Frontal cortex (tissue), 4 donors: ENCODE measurements around the gene FUZ. TPM values are rescaled to one million over a fixed set of nuclear protein-coding genes. Genes with fewer than 3 reads are reported as not detected.

Experiments
- DNase-seq, 2 donors: peaks; one replicate each; pipeline ENCODE4 v3.0.0; 2012; ENCODE audit warnings: low spot score in 2 of 2
- FAIRE-seq: peaks from 2 replicates; lab custom pipeline; 2012; peaks lifted over from hg19 to GRCh38; lab: Jason Lieb, UNC
- total RNA-seq: library from RNA; depleted of rRNA; stranded (reverse); fragments of >200 nt; gene quantifications from one replicate; pipeline ENCODE4 v1.2.3, GENCODE V29; 2014
- donor health status: control.
- donor health status: control.
- donor health status: control.

Gene FUZ
- total RNA-seq, 1 donor from 2014 or later: 17.5 TPM

- DNase-seq (no peak), FAIRE-seq (no peak)
Observed at GRCh38 chr19:49788857-49789256, 24.2 kb downstream of the FUZ start.

GRCh38 chr19:49787746-49788145, 25.3 kb downstream of the FUZ start:
- no peak for FAIRE-seq
- no peak for DNase-seq

GRCh38 chr19:49786376-49786820, 26.7 kb downstream of the FUZ start:
- no peak for DNase-seq
- FAIRE-seq: no peak

- no peak for DNase-seq
- FAIRE-seq: no peak
Observed at GRCh38 chr19:49782515-49782914, 30.6 kb downstream of the FUZ start.

DNA sequence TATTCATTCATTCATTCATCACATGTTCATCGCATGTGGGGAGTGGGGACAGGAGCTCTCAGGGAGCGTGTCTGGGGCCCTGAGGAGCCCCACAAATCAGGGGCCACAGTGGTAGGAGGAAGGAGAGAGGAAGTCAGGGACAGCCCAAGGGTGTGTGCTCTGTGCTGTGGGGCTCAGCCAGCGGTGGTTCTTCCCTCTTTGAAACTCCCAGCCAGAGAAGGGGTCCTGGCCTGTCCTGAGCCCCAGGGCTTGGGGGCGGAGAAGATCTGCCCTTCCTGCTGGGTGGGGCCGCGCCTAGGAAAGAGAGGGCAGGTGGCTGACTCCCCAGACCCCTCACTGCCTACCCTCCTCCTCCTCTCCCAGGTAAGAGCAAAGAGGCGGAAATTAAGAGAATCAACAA, 31.7 kb downstream of the FUZ start:
- DNase-seq (no peak), FAIRE-seq (no peak)

- FAIRE-seq: no peak
- DNase-seq: no peak
Observed at GRCh38 chr19:49780861-49781260, 32.2 kb downstream of the FUZ start.

DNA sequence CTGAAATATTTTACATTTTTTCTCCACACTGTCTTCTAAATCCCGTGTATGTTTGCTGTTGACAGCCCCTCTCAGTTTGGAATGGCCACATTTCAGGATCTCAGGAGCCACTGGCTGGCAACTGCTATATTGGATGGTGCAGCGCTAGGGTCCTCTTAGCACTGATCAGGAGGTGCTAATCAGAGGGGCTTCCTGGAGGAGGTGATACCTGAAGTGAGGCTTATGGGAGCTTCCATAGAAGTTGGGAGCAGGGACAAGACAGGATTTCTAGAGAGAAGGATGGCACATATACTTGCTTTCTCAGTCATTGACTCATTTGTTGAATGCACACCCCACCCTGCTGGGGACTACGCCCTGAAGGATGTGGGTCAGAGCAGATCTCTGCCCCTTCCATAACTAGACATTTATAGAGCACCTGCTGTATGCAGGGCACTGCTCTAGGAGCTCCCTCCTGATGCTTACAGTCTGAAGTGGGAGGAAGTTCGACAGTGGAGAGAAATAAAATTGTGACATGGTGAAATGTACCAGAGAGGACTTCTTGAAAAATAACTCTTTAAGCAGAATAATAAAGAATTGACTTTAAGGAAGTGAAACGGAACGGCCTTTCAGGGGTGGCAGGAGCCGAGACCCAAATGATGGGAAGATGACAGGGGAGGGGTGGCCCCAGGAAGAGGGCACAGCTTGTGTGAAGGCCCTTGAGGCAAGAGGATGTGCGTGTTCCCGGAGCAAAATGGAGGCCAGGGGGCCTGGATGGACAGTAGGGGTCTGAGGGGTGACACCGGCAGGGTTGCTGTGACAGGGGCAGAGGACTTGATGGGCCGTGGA, 33.1 kb downstream of the FUZ start:
- FAIRE-seq (no peak), DNase-seq (no peak)

DNA sequence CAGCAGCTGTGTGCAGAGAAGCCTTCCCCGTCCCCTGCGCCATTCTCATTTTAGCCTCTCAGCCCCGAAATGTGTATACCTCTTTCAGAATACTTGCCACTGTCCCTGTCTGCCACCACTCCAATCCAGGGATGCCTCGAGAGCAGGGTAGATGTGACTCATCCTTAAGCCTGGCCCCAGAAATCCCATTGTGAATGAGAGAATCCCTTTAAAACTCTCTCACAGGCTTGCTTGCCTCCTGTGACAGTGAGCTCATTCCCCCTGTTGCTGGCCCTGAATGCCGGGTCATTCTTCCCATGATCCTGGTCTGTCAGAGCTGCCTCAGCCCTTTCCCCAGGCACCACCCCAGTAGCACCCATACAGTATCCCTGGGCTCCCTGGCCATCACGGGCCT, 36.7 kb downstream of the FUZ start:
- no peak for DNase-seq
- FAIRE-seq: no peak

GRCh38 chr19:49775742-49776370, 37.2 kb downstream of the FUZ start:
- DNase-seq: no peak
- FAIRE-seq: no peak

DNA sequence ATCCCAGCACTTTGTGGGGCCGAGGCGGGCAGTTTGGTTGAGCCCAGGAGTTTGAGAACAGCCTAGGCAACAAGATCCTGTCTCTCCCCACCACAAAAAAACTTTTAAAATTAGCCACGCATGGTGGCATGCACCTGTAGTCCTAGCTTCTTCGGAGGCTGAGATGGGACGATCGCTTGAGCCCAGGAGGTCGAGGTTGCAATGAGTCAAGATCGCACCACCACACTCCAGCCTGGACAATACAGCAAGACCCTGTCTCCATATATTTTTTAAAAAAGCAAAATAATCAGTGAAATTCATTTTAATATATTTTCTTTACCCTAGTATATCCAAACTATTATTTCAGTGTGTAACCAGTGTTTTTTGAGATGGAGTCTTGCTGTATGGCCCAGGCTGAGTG, 38.1 kb downstream of the FUZ start:
- DNase-seq (no peak), FAIRE-seq (no peak)

- DNase-seq: no peak
- no peak for FAIRE-seq
Observed at GRCh38 chr19:49773663-49774350, 39.3 kb downstream of the FUZ start.

- FAIRE-seq (no peak), DNase-seq (no peak)
Observed at GRCh38 chr19:49772850-49773432, 40.2 kb downstream of the FUZ start.

DNA sequence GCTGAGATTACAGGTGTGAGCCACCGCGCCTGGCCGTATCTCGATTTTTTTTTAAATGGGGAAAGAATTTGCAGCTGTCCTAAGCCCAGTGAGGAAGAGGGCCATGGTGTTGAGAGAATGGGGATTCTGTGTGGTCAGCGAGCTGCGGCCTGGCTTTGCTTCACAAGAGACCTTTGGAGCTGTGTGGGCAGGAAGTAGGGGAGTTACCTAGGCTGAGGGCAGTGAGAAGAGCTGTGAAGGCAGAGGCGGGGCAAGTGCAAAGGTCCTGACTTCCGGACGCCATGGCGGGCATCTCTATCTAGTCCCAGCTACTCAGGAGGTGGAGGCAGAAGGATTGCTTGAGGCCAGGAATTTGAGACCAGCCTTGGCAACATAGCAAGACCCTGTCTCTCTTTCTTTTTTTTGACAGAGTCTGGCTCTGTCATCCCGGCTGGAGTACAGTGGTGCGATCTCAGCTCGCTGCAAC, 41.4 kb downstream of the FUZ start:
- no peak for DNase-seq
- FAIRE-seq: no peak

DNA sequence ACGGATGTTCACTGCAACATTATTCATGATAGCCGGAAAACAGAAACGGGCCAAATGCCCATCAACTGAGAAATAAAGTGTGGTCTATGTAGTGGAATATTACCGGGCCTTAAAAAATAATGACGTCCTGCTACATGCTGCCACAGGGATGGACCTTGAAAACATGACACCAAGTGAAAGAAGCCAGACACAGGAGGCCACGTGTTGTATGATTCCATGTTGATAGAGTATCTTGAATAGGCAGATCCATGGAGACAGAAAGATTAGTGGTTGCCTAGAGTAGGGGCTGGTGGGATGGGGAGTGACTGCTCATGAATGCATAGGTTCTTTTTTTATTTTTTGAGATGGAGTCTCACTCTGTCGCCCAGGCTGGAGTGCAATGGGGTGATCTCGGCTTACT, 42.6 kb downstream of the FUZ start:
- FAIRE-seq (no peak), DNase-seq (no peak)

GRCh38 chr19:49767967-49768581, 45.0 kb downstream of the FUZ start:
- no peak for FAIRE-seq
- DNase-seq: no peak

- no peak for FAIRE-seq
- DNase-seq: no peak
Observed at GRCh38 chr19:49767381-49767780, 45.7 kb downstream of the FUZ start.

GRCh38 chr19:49766930-49767299, 46.2 kb downstream of the FUZ start, which contains the start of gene AP2A1:
Gene AP2A1, plus strand, starts transcription at chr19:49767001. Its CDS starts 133 bp downstream, at chr19:49767134.
- FAIRE-seq (no peak), DNase-seq (no peak)

DNA sequence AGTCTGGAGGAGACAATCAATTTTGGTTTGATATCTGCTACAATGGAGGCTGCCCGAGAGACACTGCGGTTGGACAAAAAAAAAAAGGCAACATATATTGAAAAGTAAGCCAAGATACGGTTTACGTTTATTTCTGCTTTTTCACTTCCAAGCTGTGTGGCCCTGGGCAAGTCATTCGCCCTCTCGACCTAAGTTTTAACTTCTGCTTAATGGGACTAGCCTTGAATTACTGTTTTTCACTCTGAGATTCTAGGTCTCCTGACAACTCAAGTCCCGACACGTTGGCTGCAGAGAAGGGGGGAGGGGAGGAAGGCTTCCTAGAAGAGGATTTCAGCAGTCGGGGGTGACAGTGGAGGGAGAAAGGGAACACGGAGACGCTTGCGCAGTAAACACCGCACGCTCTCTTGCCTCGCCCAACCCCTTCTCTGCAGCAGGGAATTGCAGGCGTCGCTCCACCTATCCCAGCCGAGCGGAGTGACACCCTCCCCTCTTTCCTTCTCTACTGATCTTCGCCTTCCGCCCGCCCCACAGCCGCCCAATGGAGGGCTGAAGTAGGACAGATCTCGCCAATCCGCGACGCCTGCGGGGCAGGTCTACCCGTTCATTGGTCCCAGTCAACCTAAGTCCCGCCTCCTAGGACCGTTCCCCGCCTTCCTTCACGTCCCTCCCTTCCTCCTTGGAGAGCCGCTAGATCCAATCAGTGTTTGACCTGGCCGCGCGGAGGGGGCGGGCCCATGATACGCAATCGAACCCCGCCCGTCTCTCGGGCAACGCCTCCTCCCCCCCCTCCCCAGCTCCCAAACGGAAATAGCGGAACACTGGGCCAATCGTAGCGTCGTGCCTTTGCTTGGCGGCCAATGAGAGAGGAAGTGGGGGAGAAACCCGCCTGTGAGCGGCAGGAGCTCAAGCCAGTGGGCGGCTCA, 46.8 kb downstream of the FUZ start:
- peak; percentile 99 for DNase-seq
- peak; percentile 95 for FAIRE-seq

- FAIRE-seq: no peak
- DNase-seq: no peak
Observed at GRCh38 chr19:49764341-49764740, 48.8 kb downstream of the FUZ start.
